Suppressor macrophage treated with lipopolysaccharide for 4 hours (primary cell): ENCODE data around the gene SLC35B4.

Experiments used
- DNase-seq: peaks from one replicate; pipeline ENCODE4 v3.0.0-alpha.2; 2020

SLC35B4 gene

GRCh38 chr7:134316539-134317344, at the start of gene SLC35B4:
TSS of gene SLC35B4 (minus strand) at chr7:134316930. CDS start at chr7:134316751, 179 bp downstream.
- DNase-seq, result peak; percentile 96

- DNase-seq, result no peak
These were observed 49.8 kb upstream of the SLC35B4 start for GRCh38 chr7:134366481-134366880.

GRCh38 chr7:134365341-134366054, 48.8 kb upstream of the SLC35B4 start:
- no peak for DNase-seq

GRCh38 chr7:134364619-134365037, 47.9 kb upstream of the SLC35B4 start:
- no peak for DNase-seq

- peak; percentile 13 for DNase-seq
These were observed 46.1 kb upstream of the SLC35B4 start for GRCh38 chr7:134362587-134363483.

GRCh38 chr7:134359787-134360432, 43.2 kb upstream of the SLC35B4 start:
- DNase-seq, result no peak

GRCh38 chr7:134357486-134357885, 40.8 kb upstream of the SLC35B4 start:
- DNase-seq, result no peak

GRCh38 chr7:134356421-134356936, 39.7 kb upstream of the SLC35B4 start:
- DNase-seq, result no peak

- DNase-seq, result peak; percentile 46
These were observed 39.2 kb upstream of the SLC35B4 start for GRCh38 chr7:134355927-134356326.

- no peak for DNase-seq
These were observed 38.3 kb upstream of the SLC35B4 start for GRCh38 chr7:134355004-134355525.

- no peak for DNase-seq
These were observed 36.7 kb upstream of the SLC35B4 start for GRCh38 chr7:134353411-134353810.

- DNase-seq, result no peak
These were observed 34.7 kb upstream of the SLC35B4 start for GRCh38 chr7:134351424-134351823.

GRCh38 chr7:134350709-134351108, 34.0 kb upstream of the SLC35B4 start:
- DNase-seq, result no peak

GRCh38 chr7:134347567-134347966, 30.8 kb upstream of the SLC35B4 start:
- no peak for DNase-seq

- DNase-seq, result no peak
These were observed 27.1 kb upstream of the SLC35B4 start for GRCh38 chr7:134343796-134344195.

- DNase-seq, result no peak
These were observed 26.4 kb upstream of the SLC35B4 start for GRCh38 chr7:134343136-134343535.

GRCh38 chr7:134339475-134339874, 22.7 kb upstream of the SLC35B4 start:
- no peak for DNase-seq

- no peak for DNase-seq
These were observed 21.2 kb upstream of the SLC35B4 start for GRCh38 chr7:134337980-134338379.

- DNase-seq, result no peak
These were observed 17.7 kb upstream of the SLC35B4 start for GRCh38 chr7:134334408-134334807.

GRCh38 chr7:134333943-134334342, 17.2 kb upstream of the SLC35B4 start:
- no peak for DNase-seq

- DNase-seq, result no peak
These were observed 16.2 kb upstream of the SLC35B4 start for GRCh38 chr7:134332892-134333291.

GRCh38 chr7:134331393-134331792, 14.7 kb upstream of the SLC35B4 start:
- no peak for DNase-seq
